ENCODE results near the gene CRPPA.
"Not testable (repeated sequence)": the region's sequence is repeated elsewhere in the genome, so short reads cannot be mapped to it uniquely, and the experiment has no call there.

CRPPA gene
- 0.40 to 2.4 (median 1.00) reads per million in 18 experiments for total RNA-seq

DNA sequence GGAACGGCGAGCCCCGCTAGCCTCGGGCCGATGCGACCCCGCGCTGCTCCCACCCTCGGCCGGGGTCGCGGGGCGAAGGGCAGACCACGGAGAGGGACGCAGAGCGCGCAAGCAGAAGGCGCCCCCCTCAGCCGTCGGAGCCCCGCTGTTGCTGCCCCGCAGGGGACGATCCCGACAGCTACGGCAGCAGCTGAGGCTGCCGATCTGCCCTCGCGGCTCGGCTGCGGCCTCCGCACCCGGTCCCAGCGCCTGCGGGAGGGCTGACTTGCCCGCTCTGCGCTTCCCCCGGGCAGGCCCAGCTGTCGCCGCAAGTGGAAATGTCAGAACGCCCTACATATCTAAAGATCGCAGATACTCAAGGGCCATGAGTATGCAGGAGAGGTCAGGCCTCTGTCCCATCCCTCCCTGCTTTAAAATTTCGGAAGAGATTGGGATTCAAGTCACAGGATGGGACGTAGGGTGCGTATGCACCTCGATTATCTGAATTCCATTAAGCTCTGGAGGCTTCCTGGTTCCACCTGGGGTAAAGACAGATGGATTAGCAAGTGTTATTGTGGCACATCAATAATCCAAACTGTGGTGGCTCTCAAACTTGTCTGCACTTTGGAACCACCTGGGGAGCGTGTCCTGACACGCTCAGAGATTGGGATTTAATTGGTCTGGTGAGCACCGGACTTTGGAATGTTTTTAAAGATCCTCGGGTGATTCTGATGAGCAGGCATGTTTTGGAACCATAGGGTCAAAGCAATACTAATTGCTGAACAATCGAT, at the start of gene CRPPA:
Gene CRPPA (minus strand): TSS at position 206 of the 770 bp plus-strand sequence. CDS start 216 bp downstream, outside the sequence.
- DNase-seq = peak in 1 of 2 donors; percentile 27

DNA sequence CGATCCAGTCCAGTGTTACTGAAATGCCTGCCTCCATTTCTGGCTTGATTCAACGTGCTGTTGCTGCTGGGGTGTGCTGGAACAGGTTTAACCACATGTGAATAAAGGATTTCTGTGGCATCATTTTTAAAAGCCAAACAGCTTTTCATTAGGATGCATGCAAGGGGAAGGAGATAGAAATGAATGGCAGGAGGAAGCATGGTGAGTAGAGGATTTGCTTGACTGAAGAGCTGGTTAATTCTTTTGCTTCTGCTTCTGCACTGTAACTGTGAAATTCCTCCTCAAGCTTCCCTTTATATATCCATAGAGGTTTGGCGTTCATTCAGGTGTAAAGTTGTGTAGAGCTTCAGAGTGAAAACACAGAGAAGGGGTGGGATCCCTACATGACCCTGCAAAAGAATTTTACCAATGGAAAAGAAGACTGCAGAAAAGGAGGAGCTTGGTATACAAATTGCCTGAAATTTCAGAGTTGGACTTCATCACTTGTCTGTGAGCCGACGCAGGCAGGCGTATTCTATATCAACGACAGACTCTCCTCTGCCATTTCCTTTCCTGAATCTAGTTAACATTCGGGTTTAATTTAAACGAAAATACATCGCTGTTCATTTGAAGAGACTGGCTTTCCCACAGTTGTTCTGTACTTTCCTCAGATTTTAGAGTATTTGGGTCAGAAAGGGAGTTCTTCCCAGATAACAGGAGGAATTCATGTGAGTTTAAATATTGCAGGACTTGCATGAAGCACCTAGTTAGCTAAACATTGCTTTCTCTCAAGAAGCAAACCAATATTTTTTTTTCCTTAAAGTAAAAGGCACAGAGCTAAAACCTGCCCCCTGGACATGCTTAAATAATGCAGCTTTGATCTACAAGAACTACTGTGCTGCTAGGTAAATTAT, 44.4 kb upstream of the CRPPA start, which contains the start of gene SOSTDC1:
Gene SOSTDC1 (minus strand): TSS at position 270 of the 893 bp plus-strand sequence. CDS start 70 bp downstream, at position 200.
- DNase-seq = no peak

DNA sequence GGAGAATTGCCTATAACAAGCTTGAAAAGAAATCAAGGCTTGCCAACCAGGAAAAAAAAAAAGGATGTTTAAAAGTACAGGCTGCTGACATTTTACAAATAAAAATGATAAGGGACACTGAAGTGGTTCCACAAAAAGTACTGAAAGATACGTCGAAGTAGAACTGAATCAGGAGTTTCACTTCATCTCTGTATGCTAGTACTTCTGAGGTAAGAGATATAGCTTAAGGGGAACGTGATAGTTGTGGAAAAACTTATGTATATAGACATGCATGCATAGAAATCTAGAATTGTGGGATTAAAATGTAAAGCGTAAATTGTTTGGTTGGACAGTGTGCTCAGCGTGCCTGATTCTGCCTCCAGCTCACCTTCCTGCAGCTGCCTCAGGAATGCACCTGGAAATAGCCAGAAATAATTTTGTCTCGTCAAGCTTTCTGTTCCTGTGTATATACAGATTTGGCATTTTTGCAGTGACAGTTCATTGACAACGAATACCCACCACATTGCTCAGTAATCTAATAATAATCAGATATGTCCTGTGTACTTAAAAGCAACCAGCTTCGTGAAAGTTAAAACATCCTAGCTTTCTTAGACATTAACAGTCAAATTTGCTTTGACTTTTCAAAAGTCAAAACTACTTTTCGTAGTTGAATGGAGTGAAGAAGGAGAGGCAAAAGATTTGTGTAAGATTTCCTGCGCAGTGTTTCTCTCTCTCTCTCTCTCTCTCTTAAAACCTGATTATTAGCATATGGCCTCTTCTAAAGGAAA, 42.8 kb upstream of the CRPPA start:
- no peak for DNase-seq

DNA sequence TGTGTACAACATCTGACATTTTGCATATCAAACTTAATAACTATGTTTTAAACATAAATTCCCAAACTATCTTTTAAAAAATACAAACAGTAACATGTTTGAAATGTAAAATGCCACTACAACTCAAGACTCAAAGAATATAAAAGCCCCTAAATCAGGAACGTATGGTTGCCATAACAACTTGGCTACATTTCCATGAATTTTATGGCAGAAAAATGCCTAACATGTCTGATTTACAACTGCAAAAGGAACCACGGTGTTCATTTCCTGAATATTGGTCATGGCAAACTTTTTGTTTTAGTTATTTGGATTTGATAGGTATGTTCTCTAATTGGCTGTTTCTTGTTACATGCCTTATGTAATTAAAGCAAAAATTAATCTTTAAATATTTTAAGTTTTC, 42.2 kb upstream of the CRPPA start:
- DNase-seq = no peak

DNA sequence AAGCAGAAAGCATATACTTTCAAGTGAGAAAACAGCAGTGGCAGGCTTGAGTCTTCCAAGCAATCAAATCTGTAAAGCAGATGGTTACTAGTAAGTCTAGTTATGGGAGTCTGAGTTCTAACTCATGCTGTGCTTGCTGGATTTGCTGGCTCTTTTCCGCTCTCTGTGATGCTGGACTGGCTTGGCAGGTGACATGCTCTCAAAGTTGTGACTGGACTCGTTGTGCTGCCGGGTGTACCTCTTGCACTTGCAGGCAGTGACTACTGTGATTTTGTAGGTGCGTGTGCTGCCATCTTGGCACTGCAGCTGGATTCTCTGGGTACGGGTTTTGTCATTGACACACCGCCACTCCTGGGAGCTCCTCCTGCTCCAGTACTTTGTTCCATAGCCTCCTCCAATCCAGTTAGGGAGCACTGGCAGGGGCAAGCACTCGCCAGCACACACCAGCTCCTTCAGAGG, 41.1 kb upstream of the CRPPA start:
- no peak for DNase-seq

DNA sequence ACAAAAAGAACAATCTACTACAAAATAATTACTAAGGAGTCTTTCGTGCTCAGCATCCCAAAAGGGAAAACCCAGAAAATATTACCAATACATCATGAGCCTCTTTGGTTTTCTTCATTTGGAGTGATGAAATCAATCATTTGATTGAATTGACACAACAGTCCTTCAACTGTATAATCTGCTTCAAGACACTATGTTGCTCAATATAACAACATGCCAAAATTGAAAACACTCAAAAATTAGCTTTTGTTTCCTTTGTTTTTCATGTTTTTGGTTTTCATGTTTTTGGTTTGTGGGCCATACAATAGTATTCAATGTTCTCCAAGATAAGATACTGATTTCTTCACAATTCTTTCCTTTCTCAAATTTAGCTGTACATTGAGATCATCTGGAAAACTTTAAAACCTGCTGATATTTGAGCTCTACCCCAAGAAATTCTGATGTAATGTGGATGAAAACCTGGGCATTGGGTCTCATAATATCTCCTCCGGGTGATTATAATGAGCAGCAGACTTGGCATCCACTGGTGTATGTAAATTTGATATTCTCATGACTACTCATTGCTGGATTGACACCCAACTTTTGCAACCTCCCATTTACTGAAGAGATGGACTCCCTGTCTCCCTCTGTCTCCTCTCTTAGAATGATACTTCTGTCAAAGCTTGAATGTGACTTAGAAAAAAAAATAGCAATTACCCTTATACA, 39.6 kb upstream of the CRPPA start:
- DNase-seq = no peak

DNA sequence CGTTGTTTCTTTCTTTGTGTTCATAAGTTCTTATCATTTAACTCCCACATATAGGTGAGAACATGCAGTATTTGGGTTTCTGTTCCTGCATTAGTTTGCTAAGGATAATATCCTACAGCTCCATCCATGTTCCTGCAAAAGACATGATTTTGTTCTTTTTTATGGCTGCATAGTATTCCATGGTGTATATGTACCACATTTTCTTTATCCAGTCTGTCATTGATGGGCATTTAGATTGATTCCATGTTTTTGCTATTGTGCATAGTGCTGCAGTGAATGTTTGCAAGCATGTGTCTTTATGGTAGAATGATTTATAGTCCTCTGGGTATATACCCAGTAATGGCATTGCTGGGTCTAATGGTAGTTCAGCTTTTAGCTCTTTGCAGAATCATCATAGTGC, 35.0 kb upstream of the CRPPA start:
- not testable (repeated sequence) for DNase-seq

DNA sequence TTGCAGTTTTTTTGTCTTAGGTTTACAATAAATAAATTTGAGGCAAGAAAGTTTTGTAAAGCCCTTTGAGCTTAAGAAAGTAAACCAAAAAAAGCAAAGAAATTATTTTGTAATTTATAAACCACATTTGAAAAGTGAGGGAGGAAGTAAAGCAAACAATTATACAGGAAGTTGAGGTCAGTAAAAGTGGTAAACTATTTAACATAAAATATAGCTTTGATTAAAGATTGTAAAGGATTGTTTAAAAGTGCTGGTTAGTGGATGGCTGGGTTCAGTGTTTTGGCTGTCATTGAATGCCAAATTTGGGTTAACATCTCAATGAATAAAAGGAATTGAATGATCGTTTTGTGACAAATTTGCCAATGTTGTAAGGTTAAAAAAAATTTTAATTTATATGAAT, 34.3 kb upstream of the CRPPA start:
- DNase-seq = peak in 1 of 2 donors; percentile 27

DNA sequence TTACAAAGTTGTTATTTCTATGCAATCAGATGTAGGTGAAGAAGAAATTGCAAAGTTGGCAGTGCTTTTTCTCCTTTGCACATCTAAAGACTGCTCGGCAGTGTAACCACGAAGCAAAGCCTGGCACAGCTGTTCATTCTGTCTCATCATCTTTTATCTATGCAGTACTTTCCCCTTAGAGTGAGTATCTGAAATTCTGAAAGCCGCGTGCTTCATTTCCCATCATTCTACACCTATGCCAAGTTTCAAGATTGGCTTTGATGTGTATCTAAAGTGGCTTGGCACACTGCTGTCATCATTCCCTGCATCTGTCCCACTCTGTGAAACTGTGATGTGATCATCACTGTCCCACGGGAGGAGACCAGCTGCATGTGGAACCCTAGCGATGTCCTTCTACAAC, 29.0 kb upstream of the CRPPA start:
- DNase-seq = no peak

DNA sequence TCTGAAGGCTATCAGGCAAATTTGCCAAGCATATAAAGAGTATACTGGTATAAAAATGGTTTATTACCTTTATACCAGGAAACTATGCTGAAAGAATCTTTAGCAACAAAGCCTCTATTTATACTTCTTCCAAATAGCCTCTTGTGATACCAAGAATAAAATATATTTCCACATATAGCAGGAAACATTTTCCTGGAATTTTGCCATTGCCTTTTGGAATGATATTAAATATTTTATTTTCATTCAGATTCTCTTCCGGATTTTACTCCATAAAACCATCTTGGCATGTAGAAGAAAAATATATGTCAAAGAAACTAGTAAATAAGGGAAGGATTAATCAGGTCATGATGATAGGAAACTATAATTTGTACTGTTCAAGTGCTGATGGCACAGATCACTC, 26.5 kb upstream of the CRPPA start:
- DNase-seq = no peak

DNA sequence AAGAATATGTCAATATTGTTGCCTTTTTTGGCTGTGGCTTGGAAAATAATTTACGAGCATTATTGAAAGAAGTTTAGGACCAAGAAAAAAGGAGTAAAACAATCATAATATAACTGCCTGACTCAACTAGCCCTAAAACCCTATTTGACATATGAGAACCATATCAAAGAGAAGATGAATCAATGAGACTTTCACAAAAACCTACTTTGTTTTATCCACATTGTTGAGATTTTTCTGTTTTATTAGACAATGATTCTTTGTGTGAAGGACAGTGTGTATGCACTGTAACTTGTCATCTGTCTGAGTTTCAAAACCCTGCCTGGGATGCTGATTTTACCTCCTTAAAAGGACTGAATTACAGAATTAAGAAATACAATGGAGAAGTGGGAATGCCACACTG, 25.2 kb upstream of the CRPPA start:
- no peak for DNase-seq

DNA sequence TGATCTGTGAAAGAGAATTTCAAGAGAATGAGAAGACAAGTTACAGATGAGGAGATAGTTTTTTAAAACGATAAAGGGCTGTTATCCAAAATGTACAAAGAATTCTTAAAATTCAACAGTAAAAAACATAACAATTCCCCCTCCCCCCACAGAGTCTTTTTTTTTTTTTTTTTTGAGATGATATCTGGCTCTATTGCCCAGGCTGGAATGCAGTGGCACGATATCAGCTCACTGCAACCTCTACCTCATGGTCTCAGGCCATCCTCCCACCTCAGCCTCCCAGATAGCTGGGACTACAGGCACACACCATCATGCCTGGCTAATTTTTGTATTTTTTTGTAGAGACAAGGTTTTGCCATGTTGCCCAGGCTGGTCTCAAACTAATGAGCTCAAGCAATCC, 22.5 kb upstream of the CRPPA start:
- not testable (repeated sequence) for DNase-seq

DNA sequence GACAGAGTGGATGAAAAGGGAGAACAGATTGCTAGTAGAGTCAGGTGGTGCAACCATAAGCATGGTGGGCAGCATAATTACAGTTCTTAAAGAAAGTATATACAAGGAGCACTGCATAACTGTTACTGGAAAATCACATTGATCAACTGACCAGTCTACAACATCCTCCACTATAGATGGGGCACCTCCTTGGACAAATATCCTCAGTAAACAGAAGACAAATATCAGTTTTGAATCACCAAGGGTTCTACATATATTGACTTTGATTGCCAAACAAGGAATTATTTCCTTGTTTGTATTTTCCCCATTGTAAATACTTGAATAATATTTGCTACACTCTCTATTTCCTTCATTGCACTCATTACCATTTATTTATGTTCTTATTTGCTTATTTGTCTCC, 17.6 kb upstream of the CRPPA start:
- DNase-seq = no peak

DNA sequence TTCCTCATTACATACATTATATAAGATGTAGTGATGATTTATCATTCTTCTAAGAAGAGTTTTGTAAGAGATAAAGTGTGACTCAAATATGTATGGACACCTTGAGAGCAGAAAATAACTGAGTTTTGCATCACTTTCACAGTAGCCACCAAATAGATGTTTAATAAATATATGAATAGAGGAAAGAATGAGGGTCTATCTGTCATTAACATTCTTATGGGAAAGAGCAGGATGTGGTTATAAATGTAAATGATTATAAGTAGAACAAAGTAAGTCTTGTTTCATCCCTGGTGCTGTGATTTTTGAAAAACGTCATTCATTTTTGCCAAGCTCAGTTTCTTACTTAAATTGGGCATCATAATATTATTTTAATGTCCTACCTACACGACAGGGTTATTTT, 15.0 kb upstream of the CRPPA start:
- DNase-seq = no peak

DNA sequence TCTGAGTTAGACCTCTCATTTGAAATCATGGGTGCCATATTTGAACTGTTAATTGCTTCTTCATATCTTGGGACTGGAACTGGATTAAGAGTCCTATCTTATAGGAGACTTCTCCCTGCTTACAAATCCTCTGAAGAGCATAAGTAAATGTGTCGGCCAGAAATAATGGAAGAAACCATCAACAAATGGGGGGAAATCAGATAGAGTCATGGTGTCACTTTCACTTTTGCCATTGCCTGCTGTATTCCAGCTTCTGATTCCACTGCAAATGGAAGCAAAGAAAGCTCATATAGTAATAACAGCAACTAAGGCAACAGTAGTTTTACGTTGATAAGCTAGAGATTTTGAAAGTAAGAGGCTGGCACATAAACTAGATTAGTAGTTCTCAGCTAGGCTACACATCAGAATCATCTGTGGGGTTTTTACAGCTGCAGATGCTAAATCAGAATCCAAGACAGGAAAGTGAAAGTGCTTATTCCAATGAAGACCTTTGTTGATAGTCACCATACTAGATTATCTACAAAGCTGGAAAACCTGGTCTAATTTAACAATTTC, 12.3 kb upstream of the CRPPA start:
- no peak for DNase-seq

DNA sequence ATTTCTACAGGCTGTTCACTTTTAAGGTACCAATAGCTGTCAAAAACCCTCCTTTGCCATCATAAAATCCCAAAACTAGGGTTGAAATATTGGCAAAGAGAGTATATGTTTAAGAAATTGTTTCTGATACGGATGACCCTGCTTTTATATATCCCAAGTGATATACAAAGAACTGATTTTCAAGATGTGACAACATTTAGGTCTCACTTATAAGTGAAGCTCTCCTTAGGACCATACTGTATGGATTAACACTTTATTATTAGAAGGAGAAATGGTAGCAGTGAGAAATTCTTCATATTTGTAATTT, 11.0 kb upstream of the CRPPA start:
- no peak for DNase-seq

DNA sequence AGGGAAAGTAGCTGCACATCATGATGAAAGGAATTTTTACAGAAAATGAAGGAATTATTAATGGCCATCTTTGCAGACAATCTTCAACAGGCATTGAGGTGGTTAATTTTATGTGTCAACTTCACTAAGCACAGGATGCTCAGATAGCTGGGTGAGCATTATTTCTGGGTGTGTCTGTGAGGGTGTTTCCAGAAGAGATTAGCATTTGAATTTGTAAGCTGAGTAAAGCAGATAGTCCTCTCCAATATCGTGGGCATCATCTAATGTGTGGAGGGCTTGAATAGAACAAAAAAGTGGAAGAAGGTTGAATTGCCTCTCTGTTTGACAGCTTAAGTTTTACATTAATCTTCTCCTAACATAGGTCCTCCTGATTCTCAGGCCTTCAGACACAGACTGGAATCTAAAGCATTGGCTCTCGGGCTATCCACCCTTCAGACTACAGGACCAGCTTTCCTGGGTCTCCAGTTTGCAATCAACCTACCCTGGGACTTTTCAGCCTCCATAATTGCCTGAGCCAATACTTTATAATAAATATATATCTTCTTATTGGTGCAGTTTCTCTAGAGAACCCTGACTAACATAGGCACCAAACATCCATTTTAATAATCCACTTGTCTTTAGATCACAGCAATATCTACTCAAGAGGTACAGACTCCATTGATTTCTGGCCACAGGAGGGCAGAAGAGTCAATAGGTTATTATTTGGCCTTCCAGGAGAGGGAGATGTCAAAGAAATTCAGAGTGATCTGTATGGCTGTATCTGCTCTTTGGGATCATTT, 10.5 kb upstream of the CRPPA start:
- DNase-seq = peak in 1 of 2 donors; percentile 21

DNA sequence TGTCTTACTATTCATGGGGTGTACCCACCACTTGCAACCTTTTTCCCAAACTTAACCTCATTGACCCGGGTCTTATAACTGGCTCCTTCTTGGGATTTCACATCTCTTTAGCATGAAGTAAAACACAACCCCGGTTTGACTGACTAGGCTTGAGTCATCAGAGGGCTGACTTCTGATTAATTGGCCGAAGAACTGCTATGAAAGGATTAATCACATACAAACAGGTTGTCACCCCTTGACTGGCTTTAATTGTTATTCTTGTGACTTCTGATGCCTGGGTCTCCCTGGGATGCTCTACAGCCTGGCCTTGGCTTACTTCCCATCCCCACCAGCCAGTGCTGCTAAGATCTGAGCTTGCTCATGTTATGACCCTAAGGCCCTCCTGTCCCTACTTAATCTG, 8.8 kb upstream of the CRPPA start:
- no peak for DNase-seq

DNA sequence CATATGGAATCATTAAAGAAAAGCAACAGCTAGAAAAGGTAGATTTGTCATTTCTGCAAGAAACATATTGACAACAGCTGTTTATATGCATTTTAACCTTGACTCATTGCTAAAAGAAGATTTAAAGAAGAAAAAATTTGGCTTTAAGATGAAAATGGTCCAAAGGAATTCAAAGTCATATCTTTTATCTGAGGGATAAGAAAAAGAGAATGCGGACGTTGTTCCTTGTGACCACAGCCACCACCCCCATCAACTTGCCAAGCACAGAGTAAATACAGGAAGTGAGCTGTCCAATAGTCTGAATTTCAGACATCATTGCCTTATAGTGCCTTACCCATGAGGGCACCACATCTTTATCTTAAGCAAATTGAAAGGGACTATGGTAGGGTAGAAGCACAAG, 7.3 kb upstream of the CRPPA start:
- DNase-seq = peak; percentile 30 to 48

DNA sequence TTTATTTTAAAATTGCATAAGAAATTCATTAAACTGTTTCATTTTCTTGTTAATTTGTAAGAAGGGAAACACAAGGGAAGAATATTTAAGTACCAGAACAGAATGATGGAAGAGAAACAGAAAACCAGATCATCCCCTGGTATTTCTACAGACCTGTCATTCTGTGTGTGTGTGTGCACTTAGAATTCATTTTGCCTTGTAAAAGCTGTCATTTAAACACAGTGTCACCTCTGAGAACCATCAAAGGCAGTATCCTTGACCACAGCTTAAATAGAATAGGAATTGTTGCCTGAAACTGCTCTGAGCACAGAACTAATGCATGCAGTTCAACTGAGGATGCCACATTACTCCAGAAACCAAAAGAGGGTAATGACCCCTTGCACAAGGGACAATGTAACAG, 6.8 kb upstream of the CRPPA start:
- no peak for DNase-seq

DNA sequence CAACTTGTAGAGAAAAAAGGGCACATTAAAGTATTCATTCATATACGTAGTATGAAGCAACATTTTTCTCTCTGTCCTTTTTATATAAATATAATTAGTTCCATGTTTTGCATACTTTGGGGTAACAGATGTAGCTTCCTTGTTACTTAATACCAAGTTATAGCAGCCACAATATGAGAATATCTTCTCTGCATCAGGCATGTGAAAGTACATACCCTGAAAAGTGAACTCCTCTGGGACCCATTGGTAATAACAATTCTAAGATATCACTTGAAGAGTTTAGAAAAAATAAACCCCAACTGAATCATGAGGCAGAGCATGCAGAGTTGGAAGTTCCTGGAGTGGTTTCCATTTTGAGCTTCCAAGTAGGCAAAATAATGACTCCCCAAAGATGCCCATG, 2.4 kb upstream of the CRPPA start:
- DNase-seq = no peak
